Endothelial cell of umbilical vein (primary cell): ENCODE data around the gene TMEM151B.

ENCODE experiments used
- EZH2 ChIP-seq: IDR thresholded peaks from 2 replicates; pipeline ENCODE4 v1.6.1; 2012; ENCODE audit warnings: borderline replicate concordance, low read depth, mild to moderate bottlenecking, moderate library complexity, low read length, inconsistent platforms; ENCODE audit not compliant: severe bottlenecking
- POLR2A ChIP-seq: IDR thresholded peaks from 2 replicates; pipeline ENCODE4 v1.6.1; 2012; ENCODE audit warnings: low read depth, mild to moderate bottlenecking, control low read depth, low read length
- TF ChIP-seq, protein P1 (sequence below), 2 donors: IDR thresholded peaks; 1 replicate in 1 of 2; 2 replicates in 1 of 2; pipeline ENCODE4 v1.5.1; 2011; ENCODE audit warnings: low read length in 2 of 2, mild to moderate bottlenecking in 2 of 2, moderate library complexity in 2 of 2, control low read depth in 1 of 2, inconsistent platforms in 1 of 2, low read depth in 1 of 2; ENCODE audit not compliant: insufficient read depth in 1 of 2; ENCODE audit errors: extremely low read depth in 1 of 2
- TF ChIP-seq, protein P2 (sequence below): IDR thresholded peaks from 2 replicates; pipeline ENCODE4 v1.6.1; 2011; ENCODE audit not compliant: insufficient read depth, insufficient read length

DNA sequence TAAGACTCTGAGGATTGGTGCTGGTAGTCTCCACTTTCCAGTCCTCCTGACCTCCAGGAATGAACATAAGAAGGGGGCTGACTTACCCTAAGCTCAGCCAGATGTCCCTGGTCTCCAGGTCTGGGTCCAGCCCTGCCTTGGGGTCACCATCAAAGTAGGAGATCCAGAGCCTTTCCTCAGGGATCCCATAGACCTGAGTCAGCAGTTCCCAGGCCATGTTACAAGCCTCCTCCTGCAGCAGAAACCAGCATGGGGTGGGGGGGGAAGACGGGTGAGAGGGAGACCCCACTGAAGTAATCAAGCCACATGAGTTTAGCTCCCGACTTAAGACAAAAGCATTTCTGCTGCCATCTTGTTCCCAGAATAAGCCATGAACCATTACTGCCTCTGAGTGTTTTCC lies 41.1 kb downstream of the TMEM151B start:
- TF ChIP-seq POLR2A, result no peak
- TF ChIP-seq, protein P1, sequence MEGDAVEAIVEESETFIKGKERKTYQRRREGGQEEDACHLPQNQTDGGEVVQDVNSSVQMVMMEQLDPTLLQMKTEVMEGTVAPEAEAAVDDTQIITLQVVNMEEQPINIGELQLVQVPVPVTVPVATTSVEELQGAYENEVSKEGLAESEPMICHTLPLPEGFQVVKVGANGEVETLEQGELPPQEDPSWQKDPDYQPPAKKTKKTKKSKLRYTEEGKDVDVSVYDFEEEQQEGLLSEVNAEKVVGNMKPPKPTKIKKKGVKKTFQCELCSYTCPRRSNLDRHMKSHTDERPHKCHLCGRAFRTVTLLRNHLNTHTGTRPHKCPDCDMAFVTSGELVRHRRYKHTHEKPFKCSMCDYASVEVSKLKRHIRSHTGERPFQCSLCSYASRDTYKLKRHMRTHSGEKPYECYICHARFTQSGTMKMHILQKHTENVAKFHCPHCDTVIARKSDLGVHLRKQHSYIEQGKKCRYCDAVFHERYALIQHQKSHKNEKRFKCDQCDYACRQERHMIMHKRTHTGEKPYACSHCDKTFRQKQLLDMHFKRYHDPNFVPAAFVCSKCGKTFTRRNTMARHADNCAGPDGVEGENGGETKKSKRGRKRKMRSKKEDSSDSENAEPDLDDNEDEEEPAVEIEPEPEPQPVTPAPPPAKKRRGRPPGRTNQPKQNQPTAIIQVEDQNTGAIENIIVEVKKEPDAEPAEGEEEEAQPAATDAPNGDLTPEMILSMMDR (IDR thresholded peaks at IDR 0.05; ENCODE audit: extremely low read depth in 1 of 2, insufficient read depth in 1 of 2, low read depth in 1 of 2, low read length in 2 of 2), result no peak
- TF ChIP-seq, protein P2, sequence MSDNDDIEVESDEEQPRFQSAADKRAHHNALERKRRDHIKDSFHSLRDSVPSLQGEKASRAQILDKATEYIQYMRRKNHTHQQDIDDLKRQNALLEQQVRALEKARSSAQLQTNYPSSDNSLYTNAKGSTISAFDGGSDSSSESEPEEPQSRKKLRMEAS, result no peak
- no peak for TF ChIP-seq EZH2
